Mammary epithelial cell (primary cell): Measurements from ENCODE around the gene TOB1.

Experiments
- EZH2 ChIP-seq: IDR thresholded peaks from 2 replicates; pipeline ENCODE4 v1.6.1; 2012; ENCODE audit warnings: low read length, inconsistent platforms, borderline replicate concordance
- TF ChIP-seq, protein P1 (sequence below), 2 donors: IDR thresholded peaks in 1 of 2; conservative IDR thresholded peaks in 1 of 2; 2 replicates each; pipeline ENCODE4 v1.5.1; 2011 to 2012; ENCODE audit warnings: inconsistent platforms in 2 of 2, low read length in 2 of 2, mild to moderate bottlenecking in 2 of 2, control low read depth in 1 of 2, low read depth in 1 of 2; ENCODE audit not compliant: insufficient read depth in 1 of 2; ENCODE audit errors: extremely low read depth in 1 of 2

DNA sequence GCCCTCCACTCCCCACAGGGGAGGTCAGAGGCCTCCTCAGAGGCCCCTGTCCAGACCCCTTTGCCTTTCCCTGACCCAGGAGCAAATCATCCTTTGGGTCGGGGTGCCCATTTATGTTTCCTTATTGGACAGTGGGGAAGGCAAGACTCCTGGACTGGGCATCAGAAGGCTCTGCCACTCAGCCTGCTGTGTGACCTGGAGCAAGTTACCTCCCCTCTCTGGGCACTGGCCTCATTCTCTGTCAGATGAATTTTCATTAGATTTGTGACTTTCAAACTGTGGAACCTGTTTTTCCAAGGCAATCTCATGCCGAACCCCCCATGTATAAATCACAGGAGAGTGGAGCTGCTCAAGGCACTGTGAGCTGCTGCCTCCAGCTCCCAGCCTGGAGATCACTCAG lies 47.0 kb upstream of the TOB1 start:
- TF ChIP-seq, protein P1, sequence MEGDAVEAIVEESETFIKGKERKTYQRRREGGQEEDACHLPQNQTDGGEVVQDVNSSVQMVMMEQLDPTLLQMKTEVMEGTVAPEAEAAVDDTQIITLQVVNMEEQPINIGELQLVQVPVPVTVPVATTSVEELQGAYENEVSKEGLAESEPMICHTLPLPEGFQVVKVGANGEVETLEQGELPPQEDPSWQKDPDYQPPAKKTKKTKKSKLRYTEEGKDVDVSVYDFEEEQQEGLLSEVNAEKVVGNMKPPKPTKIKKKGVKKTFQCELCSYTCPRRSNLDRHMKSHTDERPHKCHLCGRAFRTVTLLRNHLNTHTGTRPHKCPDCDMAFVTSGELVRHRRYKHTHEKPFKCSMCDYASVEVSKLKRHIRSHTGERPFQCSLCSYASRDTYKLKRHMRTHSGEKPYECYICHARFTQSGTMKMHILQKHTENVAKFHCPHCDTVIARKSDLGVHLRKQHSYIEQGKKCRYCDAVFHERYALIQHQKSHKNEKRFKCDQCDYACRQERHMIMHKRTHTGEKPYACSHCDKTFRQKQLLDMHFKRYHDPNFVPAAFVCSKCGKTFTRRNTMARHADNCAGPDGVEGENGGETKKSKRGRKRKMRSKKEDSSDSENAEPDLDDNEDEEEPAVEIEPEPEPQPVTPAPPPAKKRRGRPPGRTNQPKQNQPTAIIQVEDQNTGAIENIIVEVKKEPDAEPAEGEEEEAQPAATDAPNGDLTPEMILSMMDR (conservative IDR thresholded peaks at IDR 0.05 in 1 of 2, IDR thresholded peaks at IDR 0.05 in 1 of 2; ENCODE audit: extremely low read depth in 1 of 2, insufficient read depth in 1 of 2, low read depth in 1 of 2, low read length in 2 of 2), result no peak
- TF ChIP-seq EZH2, result no peak
